Endothelial cell of umbilical vein (primary cell): Measurements from ENCODE around the gene LHX5. TPM values are rescaled to one million over a fixed set of nuclear protein-coding genes. Genes with fewer than 3 reads are reported as not detected.

Experiments
- BruUV-seq: library from RNA; stranded (reverse); fragments of 400-500 nt; replicated peaks from 2 replicates; lab custom pipeline; 2021; lab: Mats Ljungman, UMichigan
- CTCF ChIA-PET: fragments of 300-600, 350-600 bp; sonication (Branson Sonifier 250); formaldehyde crosslinking; loops from one replicate; lab custom pipeline; 2021; ENCODE audit warnings: antibody characterized with exemption, inconsistent platforms; lab: Charles Lee
- POLR2A ChIA-PET: fragments of 300-600, 350-600 bp; sonication (Branson Sonifier 250); formaldehyde crosslinking; loops from one replicate; lab custom pipeline; 2021; ENCODE audit warnings: antibody characterized with exemption, inconsistent platforms; lab: Charles Lee
- DNase-seq: peaks from one replicate; pipeline ENCODE4 v3.0.0-alpha.2; 2011; ENCODE audit warnings: low read depth, low spot score
- FAIRE-seq: peaks from 2 replicates; lab custom pipeline; 2011; peaks lifted over from hg19 to GRCh38; lab: Jason Lieb, UNC
- H2AFZ ChIP-seq: 2 replicates; pipeline ENCODE4 v1.6.0; 2012; ENCODE audit warnings: low read depth, low read length, control low read depth, inconsistent platforms
- H3K27ac ChIP-seq: 2 replicates; pipeline ENCODE4 v1.5.1; 2011; ENCODE audit warnings: low read depth, mild to moderate bottlenecking, control low read depth, low read length, moderate library complexity; ENCODE audit not compliant: insufficient read depth
- H3K27me3 ChIP-seq, 2 experiments: 2 replicates each; pipeline versions ENCODE4 v1.6.0 to v1.6.1; 2011; ENCODE audit warnings: low read length in 2 of 2, mixed read lengths in 1 of 2; ENCODE audit not compliant: control insufficient read depth in 2 of 2, insufficient read depth in 2 of 2
- H3K36me3 ChIP-seq, 2 experiments: 2 replicates in 1 of 2; 3 replicates in 1 of 2; pipeline ENCODE4 v1.5.1; 2011; ENCODE audit warnings: low read length in 2 of 2, mild to moderate bottlenecking in 1 of 2, moderate library complexity in 1 of 2; ENCODE audit not compliant: control insufficient read depth in 2 of 2, insufficient read depth in 2 of 2; ENCODE audit errors: extremely low read depth in 1 of 2
- H3K4me1 ChIP-seq: 3 replicates; pipeline ENCODE4 v1.5.1; 2011; ENCODE audit warnings: mild to moderate bottlenecking, low read length; ENCODE audit not compliant: control insufficient read depth, insufficient read depth; ENCODE audit errors: extremely low read depth
- H3K4me2 ChIP-seq: 2 replicates; pipeline ENCODE4 v1.6.1; 2011; ENCODE audit warnings: low read length, control low read depth, mixed read lengths; ENCODE audit not compliant: insufficient read depth
- H3K4me3 ChIP-seq, 3 experiments: fragments of 200-600 bp in 1 of 3; sonication (generic), shearing (Covaris generic) in 1 of 3; replicated peaks in 1 of 3; 2 replicates each; pipeline ENCODE4 v1.5.1; 2011 to 2016; ENCODE audit warnings: control low read depth in 3 of 3, low read length in 3 of 3, mild to moderate bottlenecking in 2 of 3, inconsistent platforms in 1 of 3, low read depth in 1 of 3, moderate library complexity in 1 of 3; ENCODE audit not compliant: insufficient read depth in 1 of 3
- H3K79me2 ChIP-seq: 2 replicates; pipeline ENCODE4 v1.6.0; 2012; ENCODE audit warnings: low read length, inconsistent platforms; ENCODE audit not compliant: control insufficient read depth, insufficient read depth
- H3K9ac ChIP-seq: replicated peaks from 2 replicates; pipeline ENCODE3; 2011; ENCODE audit warnings: low read length, control low read depth; ENCODE audit not compliant: insufficient read depth; ENCODE audit errors: extremely low read depth
- H3K9me1 ChIP-seq: replicated peaks from 3 replicates; pipeline ENCODE4 v1.6.0; 2011; ENCODE audit warnings: mild to moderate bottlenecking, low read length; ENCODE audit not compliant: control insufficient read depth, insufficient read depth; ENCODE audit errors: extremely low read depth
- H3K9me3 ChIP-seq: replicated peaks from 2 replicates; pipeline ENCODE4 v1.5.1; 2012; ENCODE audit warnings: low read length, inconsistent platforms; ENCODE audit not compliant: control insufficient read depth, insufficient read depth
- H4K20me1 ChIP-seq: replicated peaks from 2 replicates; pipeline ENCODE3; 2011; ENCODE audit warnings: mild to moderate bottlenecking, low read length; ENCODE audit not compliant: control insufficient read depth, insufficient read depth; ENCODE audit errors: extremely low read depth
- EZH2 ChIP-seq: IDR thresholded peaks from 2 replicates; pipeline ENCODE4 v1.6.1; 2012; ENCODE audit warnings: borderline replicate concordance, low read depth, mild to moderate bottlenecking, moderate library complexity, low read length, inconsistent platforms; ENCODE audit not compliant: severe bottlenecking
- FOS ChIP-seq: IDR thresholded peaks from 2 replicates; pipeline ENCODE4 v1.6.1; 2011; ENCODE audit warnings: mild to moderate bottlenecking, low read length, moderate library complexity, borderline replicate concordance; ENCODE audit not compliant: insufficient read depth
- GATA2 ChIP-seq: IDR thresholded peaks from 2 replicates; pipeline ENCODE4 v1.7.0; 2011; ENCODE audit warnings: low read depth, mild to moderate bottlenecking, moderate library complexity, mixed read lengths, low read length; ENCODE audit not compliant: insufficient read length, insufficient read depth
- JUN ChIP-seq: IDR thresholded peaks from 2 replicates; pipeline ENCODE4 v1.6.1; 2011; ENCODE audit warnings: borderline replicate concordance, low read depth; ENCODE audit not compliant: insufficient read length, insufficient read depth
- MYC ChIP-seq: IDR thresholded peaks from one replicate; pipeline ENCODE4 v1.6.1; 2011; ENCODE audit warnings: mild to moderate bottlenecking, low read depth, low read length
- POLR2A ChIP-seq: IDR thresholded peaks from 2 replicates; pipeline ENCODE4 v1.6.1; 2012; ENCODE audit warnings: low read depth, mild to moderate bottlenecking, control low read depth, low read length
- POLR2AphosphoS5 ChIP-seq: IDR thresholded peaks from 2 replicates; pipeline ENCODE4 v1.6.1; 2012; ENCODE audit warnings: low read depth, mild to moderate bottlenecking, control low read depth, low read length, moderate library complexity; ENCODE audit not compliant: insufficient read depth
- dilution Hi-C: fragments of 300-500 bp; cut with MboI; formaldehyde crosslinking; loops from one replicate; pipeline ENCODE4 v1.15.0; 2019; ENCODE audit warnings: low sequenced_read_pairs; ENCODE audit not compliant: extremely low pct_ligation_motif_present
- intact Hi-C: fragments of 100-400 bp; cut with micrococcal nuclease; formaldehyde crosslinking; loops from one replicate; pipeline ENCODE4 v1.10.0; 2022
- polyA plus RNA-seq, 4 experiments: library from polyadenylated mRNA; depleted of rRNA in 3 of 4; stranded (reverse) in 3 of 4; unstranded in 1 of 4; fragments of >200 nt; gene quantifications; 2 replicates each; pipeline versions ENCODE4 v1.2.1 to v1.2.3, GENCODE V29; 2011 to 2012; ENCODE audit warnings: missing spikeins in 1 of 4
- total RNA-seq: library from RNA; stranded (reverse); gene quantifications from 2 replicates; pipeline ENCODE4 v1.2.3, GENCODE V29; 2021
- TF ChIP-seq, protein P1 (sequence below), 2 donors: IDR thresholded peaks; 1 replicate in 1 of 2; 2 replicates in 1 of 2; pipeline ENCODE4 v1.5.1; 2011; ENCODE audit warnings: low read length in 2 of 2, mild to moderate bottlenecking in 2 of 2, moderate library complexity in 2 of 2, control low read depth in 1 of 2, inconsistent platforms in 1 of 2, low read depth in 1 of 2; ENCODE audit not compliant: insufficient read depth in 1 of 2; ENCODE audit errors: extremely low read depth in 1 of 2
- TF ChIP-seq, protein P2 (sequence below): IDR thresholded peaks from 2 replicates; pipeline ENCODE4 v1.6.1; 2011; ENCODE audit not compliant: insufficient read depth, insufficient read length

The LHX5 gene
- total and polyA plus RNA-seq, 2 donors (not counting 3 experiments of a cell fraction or from before 2014, with no cell fraction given), result not detected

DNA sequence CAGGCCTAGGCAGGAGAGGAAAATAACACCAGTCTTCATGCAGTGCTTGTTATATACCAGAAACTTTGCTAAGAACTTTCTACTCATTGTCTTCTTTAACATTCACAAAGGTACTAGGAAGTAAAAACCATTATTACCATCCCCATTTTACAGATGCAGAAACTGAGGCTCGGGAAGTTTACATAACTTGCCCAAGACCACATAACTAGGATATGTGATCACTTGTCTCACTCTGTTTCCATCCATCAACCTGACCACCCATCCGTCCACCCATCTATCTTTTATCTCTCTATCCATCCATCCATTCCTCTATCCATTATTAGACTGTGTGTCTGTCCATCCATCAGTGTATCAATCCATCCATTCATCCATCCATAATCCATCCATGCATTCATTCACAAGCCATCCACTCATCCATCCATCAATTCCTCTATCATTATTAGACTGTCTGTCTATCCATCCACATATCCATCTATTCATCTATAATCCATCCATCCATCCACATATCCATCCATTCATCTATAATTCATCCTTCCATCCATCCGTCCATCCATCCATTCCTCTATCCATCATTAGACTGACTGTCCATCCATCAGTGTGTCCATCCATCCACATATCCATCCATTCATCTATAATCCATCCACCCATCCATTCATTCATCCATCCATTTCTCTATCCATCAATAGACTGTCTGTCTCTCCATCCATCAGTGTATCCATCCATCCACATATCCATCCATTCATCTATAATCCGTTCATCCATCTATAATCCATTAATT, 33.0 kb downstream of the LHX5 start:
- Histone ChIP-seq H3K79me2 (no peaks in the 10 kb centered on the region), H3K9ac (no peak overlapping the region), H2AFZ (no peak overlapping the region), H3K9me3 (no peaks in the 10 kb centered on the region), H3K4me3 (no peak overlapping the region), H3K27me3 (peaks cover 0 to 2% of the 10 kb centered on the region in 2 experiments), H3K36me3 (no peaks in the 10 kb centered on the region), H3K4me1 (no peaks in the 10 kb centered on the region), H4K20me1 (no peaks in the 10 kb centered on the region), H3K27ac (no peak overlapping the region), H3K9me1 (no peaks in the 10 kb centered on the region), H3K4me2 (no peak overlapping the region)
- intact Hi-C loops, result no loop called here
- BruUV-seq, result no TSS peak
- no peak for DNase-seq
- dilution Hi-C loops, result no loop called here
- no peak for TF ChIP-seq JUN
- CTCF ChIA-PET, result no interaction called here
- FAIRE-seq, result no peak
- POLR2A ChIA-PET, result no interaction called here

DNA sequence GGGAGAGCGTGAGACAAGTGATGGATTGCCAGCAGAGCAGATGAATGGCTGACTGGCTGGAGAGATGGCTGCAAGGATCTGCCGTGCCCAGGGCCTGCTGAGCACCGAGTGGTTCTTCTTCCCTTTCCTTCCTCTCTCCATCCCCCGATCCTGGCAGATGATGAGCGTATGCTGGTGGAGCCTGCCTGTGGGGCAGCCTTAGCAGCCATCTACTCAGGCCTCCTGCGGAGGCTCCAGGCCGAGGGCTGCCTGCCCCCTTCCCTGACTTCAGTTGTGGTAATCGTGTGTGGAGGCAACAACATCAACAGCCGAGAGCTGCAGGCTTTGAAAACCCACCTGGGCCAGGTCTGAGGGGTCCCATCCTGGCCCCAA, 34.0 kb downstream of the LHX5 start:
- no peak overlapping the region for H3K4me2 ChIP-seq
- H3K9ac ChIP-seq, result no peak overlapping the region
- no peak overlapping the region for H2AFZ ChIP-seq
- H3K4me1 ChIP-seq, result no peaks in the 10 kb centered on the region
- ChIA-PET POLR2A (no interaction called here), CTCF (interaction anchor here (0.5 kb wide), 1 partner anchor 240 kb away, joined by 3 read pairs; no protein-coding TSS in a partner anchor)
- no peaks in the 10 kb centered on the region for H3K79me2 ChIP-seq
- FAIRE-seq, result no peak
- intact Hi-C loops (no loop called here), dilution Hi-C loops (no loop called here)
- DNase-seq, result no peak
- H3K9me3 ChIP-seq, result no peaks in the 10 kb centered on the region
- no peaks in the 10 kb centered on the region for H3K9me1 ChIP-seq
- no peak overlapping the region for H3K27ac ChIP-seq
- TF ChIP-seq POLR2A (no peak), POLR2AphosphoS5 (no peak), JUN (no peak), EZH2 (no peak), FOS (no peak), MYC (no peak), GATA2 (no peak)
- TF ChIP-seq, protein P1, sequence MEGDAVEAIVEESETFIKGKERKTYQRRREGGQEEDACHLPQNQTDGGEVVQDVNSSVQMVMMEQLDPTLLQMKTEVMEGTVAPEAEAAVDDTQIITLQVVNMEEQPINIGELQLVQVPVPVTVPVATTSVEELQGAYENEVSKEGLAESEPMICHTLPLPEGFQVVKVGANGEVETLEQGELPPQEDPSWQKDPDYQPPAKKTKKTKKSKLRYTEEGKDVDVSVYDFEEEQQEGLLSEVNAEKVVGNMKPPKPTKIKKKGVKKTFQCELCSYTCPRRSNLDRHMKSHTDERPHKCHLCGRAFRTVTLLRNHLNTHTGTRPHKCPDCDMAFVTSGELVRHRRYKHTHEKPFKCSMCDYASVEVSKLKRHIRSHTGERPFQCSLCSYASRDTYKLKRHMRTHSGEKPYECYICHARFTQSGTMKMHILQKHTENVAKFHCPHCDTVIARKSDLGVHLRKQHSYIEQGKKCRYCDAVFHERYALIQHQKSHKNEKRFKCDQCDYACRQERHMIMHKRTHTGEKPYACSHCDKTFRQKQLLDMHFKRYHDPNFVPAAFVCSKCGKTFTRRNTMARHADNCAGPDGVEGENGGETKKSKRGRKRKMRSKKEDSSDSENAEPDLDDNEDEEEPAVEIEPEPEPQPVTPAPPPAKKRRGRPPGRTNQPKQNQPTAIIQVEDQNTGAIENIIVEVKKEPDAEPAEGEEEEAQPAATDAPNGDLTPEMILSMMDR (IDR thresholded peaks at IDR 0.05; ENCODE audit: extremely low read depth in 1 of 2, insufficient read depth in 1 of 2, low read depth in 1 of 2, low read length in 2 of 2), result no peak
- TF ChIP-seq, protein P2, sequence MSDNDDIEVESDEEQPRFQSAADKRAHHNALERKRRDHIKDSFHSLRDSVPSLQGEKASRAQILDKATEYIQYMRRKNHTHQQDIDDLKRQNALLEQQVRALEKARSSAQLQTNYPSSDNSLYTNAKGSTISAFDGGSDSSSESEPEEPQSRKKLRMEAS, result no peak
- no peak overlapping the region for H3K4me3 ChIP-seq
- no TSS peak for BruUV-seq
- no peaks in the 10 kb centered on the region for H4K20me1 ChIP-seq
- peaks cover 0 to 2% of the 10 kb centered on the region in 2 experiments for H3K27me3 ChIP-seq
- H3K36me3 ChIP-seq, result no peaks in the 10 kb centered on the region
